Activated T-helper 17 cell treated with anti-CD3 and anti-CD28 coated beads, Interleukin-2, amount 50 U/mL, for 72 hours (primary cell): Measurements from ENCODE around the gene FOXP4. TPM values are rescaled to one million over a fixed set of nuclear protein-coding genes. Genes with fewer than 3 reads are reported as not detected.
A peak's percentile ranks its signal among the peaks of the same experiment; 100 is the strongest.

ENCODE experiments used
- ATAC-seq: fragments of 150-1000 bp; cut with Tn5 transposase; replicated peaks from 2 replicates; pipeline ENCODE4 v1.10.0; 2021; ENCODE audit warnings: mild to moderate bottlenecking, moderate library complexity
- H3K27ac Mint-ChIP-seq: one replicate; pipeline ENCODE4 v1.8.0; 2022; ENCODE audit warnings: mixed read lengths
- H3K27me3 Mint-ChIP-seq: one replicate; pipeline ENCODE4 v1.8.0; 2022; ENCODE audit warnings: mixed read lengths
- H3K36me3 Mint-ChIP-seq: one replicate; pipeline ENCODE4 v1.8.0; 2022; ENCODE audit warnings: low read depth, mild to moderate bottlenecking, mixed read lengths
- H3K4me1 Mint-ChIP-seq: one replicate; pipeline ENCODE4 v1.8.0; 2022; ENCODE audit warnings: mixed read lengths
- H3K4me3 Mint-ChIP-seq: one replicate; pipeline ENCODE4 v1.8.0; 2022; ENCODE audit warnings: mild to moderate bottlenecking, mixed read lengths
- H3K9me3 Mint-ChIP-seq: one replicate; pipeline ENCODE4 v1.8.0; 2022; ENCODE audit warnings: mixed read lengths
- total RNA-seq, 2 donors: library from RNA; stranded (reverse); gene quantifications; one replicate each; pipeline ENCODE4 v1.2.3, GENCODE V29; 2022

The FOXP4 gene
- total RNA-seq, 2 donors from 2014 or later, result 8.7 to 11.6 TPM

GRCh38 chr6:41598670-41599014 is 52.5 kb downstream of the FOXP4 start:
- Mint-ChIP-seq H3K27me3 (no peaks in the 10 kb centered on the region), H3K36me3 (peaks cover 21% of the 10 kb centered on the region), H3K27ac (no peak overlapping the region), H3K4me3 (no peak overlapping the region), H3K9me3 (no peaks in the 10 kb centered on the region), H3K4me1 (peaks cover 6% of the 10 kb centered on the region)
- ATAC-seq, result no peak

- H3K9me3 Mint-ChIP-seq, result no peaks in the 10 kb centered on the region
These were observed 53.1 kb downstream of the FOXP4 start for GRCh38 chr6:41599015-41599851.

GRCh38 chr6:41599852-41600445 is 53.8 kb downstream of the FOXP4 start:
- no peaks in the 10 kb centered on the region for H3K9me3 Mint-ChIP-seq
- no peak overlapping the region for H3K27ac Mint-ChIP-seq
- no peak for ATAC-seq
- no peaks in the 10 kb centered on the region for H3K27me3 Mint-ChIP-seq
- peaks cover 6% of the 10 kb centered on the region for H3K4me1 Mint-ChIP-seq
- peaks cover 17% of the 10 kb centered on the region for H3K36me3 Mint-ChIP-seq
- no peak overlapping the region for H3K4me3 Mint-ChIP-seq

More at GRCh38 chr6:41599015-41599851, 53.1 kb downstream of the FOXP4 start:
- H3K27me3 Mint-ChIP-seq, result no peaks in the 10 kb centered on the region
- no peak overlapping the region for H3K4me3 Mint-ChIP-seq
- ATAC-seq, result no peak
- peaks cover 21% of the 10 kb centered on the region for H3K36me3 Mint-ChIP-seq
- H3K4me1 Mint-ChIP-seq, result peaks cover 6% of the 10 kb centered on the region
- no peak overlapping the region for H3K27ac Mint-ChIP-seq

GRCh38 chr6:41600499-41601247 is 54.5 kb downstream of the FOXP4 start:
- Mint-ChIP-seq H3K27ac (no peak overlapping the region), H3K4me3 (no peak overlapping the region), H3K9me3 (no peaks in the 10 kb centered on the region), H3K4me1 (peaks cover 6% of the 10 kb centered on the region), H3K27me3 (no peaks in the 10 kb centered on the region), H3K36me3 (peaks cover 12% of the 10 kb centered on the region)
- ATAC-seq, result no peak

- Mint-ChIP-seq H3K9me3 (no peaks in the 10 kb centered on the region), H3K27ac (no peak overlapping the region), H3K4me3 (no peak overlapping the region), H3K27me3 (peaks cover 2% of the 10 kb centered on the region), H3K4me1 (peaks cover 6% of the 10 kb centered on the region), H3K36me3 (peaks cover 12% of the 10 kb centered on the region)
- ATAC-seq, result no peak
These were observed 55.0 kb downstream of the FOXP4 start for GRCh38 chr6:41601248-41601549.

- no peak overlapping the region for H3K4me3 Mint-ChIP-seq
- H3K36me3 Mint-ChIP-seq, result peaks cover 6% of the 10 kb centered on the region
- ATAC-seq, result no peak
- peaks cover 6% of the 10 kb centered on the region for H3K4me1 Mint-ChIP-seq
- H3K27ac Mint-ChIP-seq, result no peak overlapping the region
- H3K27me3 Mint-ChIP-seq, result peaks cover 7% of the 10 kb centered on the region
- H3K9me3 Mint-ChIP-seq, result no peaks in the 10 kb centered on the region
These were observed 56.2 kb downstream of the FOXP4 start for GRCh38 chr6:41602422-41602743.

- Mint-ChIP-seq H3K27me3 (peaks cover 7% of the 10 kb centered on the region), H3K4me1 (peaks cover 6% of the 10 kb centered on the region), H3K36me3 (peaks cover 5% of the 10 kb centered on the region), H3K4me3 (peak overlapping the region; percentile 3), H3K27ac (peak overlapping the region; percentile 41), H3K9me3 (no peaks in the 10 kb centered on the region)
- ATAC-seq, result peak; percentile 86
These were observed 56.9 kb downstream of the FOXP4 start for GRCh38 chr6:41602864-41603608.

GRCh38 chr6:41604006-41604405 is 57.8 kb downstream of the FOXP4 start:
- Mint-ChIP-seq H3K27me3 (peaks cover 7% of the 10 kb centered on the region), H3K36me3 (no peaks in the 10 kb centered on the region), H3K27ac (no peak overlapping the region), H3K4me3 (no peak overlapping the region), H3K9me3 (no peaks in the 10 kb centered on the region), H3K4me1 (peaks cover 6% of the 10 kb centered on the region)
- no peak for ATAC-seq

- Mint-ChIP-seq H3K4me1 (peaks cover 6% of the 10 kb centered on the region), H3K36me3 (no peaks in the 10 kb centered on the region)
These were observed 59.5 kb downstream of the FOXP4 start for GRCh38 chr6:41605649-41606048.

GRCh38 chr6:41607036-41607435 is 60.9 kb downstream of the FOXP4 start:
- Mint-ChIP-seq H3K27me3 (peaks cover 10% of the 10 kb centered on the region), H3K4me3 (no peak overlapping the region), H3K4me1 (peaks cover 6% of the 10 kb centered on the region), H3K27ac (no peak overlapping the region), H3K9me3 (no peaks in the 10 kb centered on the region), H3K36me3 (no peaks in the 10 kb centered on the region)
- no peak for ATAC-seq

More at GRCh38 chr6:41605649-41606048, 59.5 kb downstream of the FOXP4 start:
- H3K9me3 Mint-ChIP-seq, result no peaks in the 10 kb centered on the region
- no peak overlapping the region for H3K4me3 Mint-ChIP-seq
- H3K27me3 Mint-ChIP-seq, result peaks cover 10% of the 10 kb centered on the region
- no peak for ATAC-seq
- no peak overlapping the region for H3K27ac Mint-ChIP-seq

- ATAC-seq, result no peak
- peaks cover 10% of the 10 kb centered on the region for H3K27me3 Mint-ChIP-seq
These were observed 61.6 kb downstream of the FOXP4 start for GRCh38 chr6:41607736-41608135.

GRCh38 chr6:41608443-41609151 is 62.4 kb downstream of the FOXP4 start:
- H3K4me1 Mint-ChIP-seq, result no peaks in the 10 kb centered on the region
- no peak overlapping the region for H3K4me3 Mint-ChIP-seq
- ATAC-seq, result no peak
- H3K27ac Mint-ChIP-seq, result no peak overlapping the region
- H3K27me3 Mint-ChIP-seq, result peaks cover 10% of the 10 kb centered on the region
- no peaks in the 10 kb centered on the region for H3K36me3 Mint-ChIP-seq
- H3K9me3 Mint-ChIP-seq, result no peaks in the 10 kb centered on the region

More at GRCh38 chr6:41607736-41608135, 61.6 kb downstream of the FOXP4 start:
- Mint-ChIP-seq H3K4me3 (no peak overlapping the region), H3K27ac (no peak overlapping the region), H3K36me3 (no peaks in the 10 kb centered on the region), H3K9me3 (no peaks in the 10 kb centered on the region), H3K4me1 (peaks cover 3% of the 10 kb centered on the region)

- Mint-ChIP-seq H3K4me1 (no peaks in the 10 kb centered on the region), H3K27ac (no peak overlapping the region), H3K4me3 (no peak overlapping the region), H3K27me3 (peaks cover 7% of the 10 kb centered on the region), H3K36me3 (no peaks in the 10 kb centered on the region), H3K9me3 (no peaks in the 10 kb centered on the region)
- ATAC-seq, result no peak
These were observed 68.5 kb downstream of the FOXP4 start for GRCh38 chr6:41614715-41615114.

- H3K4me3 Mint-ChIP-seq, result no peak overlapping the region
- no peak overlapping the region for H3K27ac Mint-ChIP-seq
- H3K4me1 Mint-ChIP-seq, result no peaks in the 10 kb centered on the region
- peaks cover 6% of the 10 kb centered on the region for H3K27me3 Mint-ChIP-seq
- ATAC-seq, result no peak
- H3K9me3 Mint-ChIP-seq, result no peaks in the 10 kb centered on the region
- no peaks in the 10 kb centered on the region for H3K36me3 Mint-ChIP-seq
These were observed 69.1 kb downstream of the FOXP4 start for GRCh38 chr6:41615311-41615710.
